ENCODE results near the gene HYI. TPM values are rescaled to one million over a fixed set of nuclear protein-coding genes. Genes with fewer than 3 reads are reported as not detected.

HYI gene
- total RNA-seq, 1 experiment from 2014 or later, result 55.3 TPM

- H3K36me3 ChIP-seq (ENCODE audit: control insufficient read depth, insufficient read depth, low read length), result no peaks in the 10 kb centered on the region; the same call in 1 of the 2 replicates
- ChIA-PET POLR2A (no interaction called here), CTCF (no interaction called here)
- in situ Hi-C loops (cut with HindIII; ENCODE audit: low pct_unique_long_range_greater_than_20kb, low sequenced_read_pairs) (no loop called here), intact Hi-C loops (cut with micrococcal nuclease; ENCODE audit: unreplicated experiment) (no loop called here)
- ATAC-seq, result no peak
- TF ChIP-seq POLR2AphosphoS5 (IDR thresholded peaks at IDR 0.05; ENCODE audit: low read depth, low read length) (no peak), CTCF (IDR thresholded peaks at IDR 0.05) (no peak), REST (IDR thresholded peaks at IDR 0.05; ENCODE audit: insufficient read depth in 1 of 2, low read depth in 2 of 2, low read length in 1 of 2) (no peak), SIN3A (IDR thresholded peaks at IDR 0.05; ENCODE audit: borderline replicate concordance, insufficient read depth, low read depth, low read length) (no peak), TCF7L2 (IDR thresholded peaks at IDR 0.05; ENCODE audit: low read depth, low read length) (no peak)
- no peak overlapping the region for H3K27ac ChIP-seq (ENCODE audit: low read length)
- H3K4me3 ChIP-seq (ENCODE audit: low read depth in 2 of 2, low read length in 2 of 2), result no peak overlapping the region
- no TSS peak for BruUV-seq (replicated peaks)
- no peaks in the 10 kb centered on the region for H3K9me3 ChIP-seq (ENCODE audit: control insufficient read depth, insufficient read depth, low read depth, low read length)
- H3K4me1 ChIP-seq (ENCODE audit: control insufficient read depth, insufficient read depth, low read length), result no peaks in the 10 kb centered on the region
- DNase-seq (ENCODE audit: low read depth, low spot score), result no peak
- no peaks in the 10 kb centered on the region for H3K27me3 ChIP-seq (ENCODE audit: control insufficient read depth, insufficient read depth, low read length)
Observed at GRCh38 chr1:43427524-43427923, 26.2 kb downstream of the HYI start.

GRCh38 chr1:43426221-43426620, 27.5 kb downstream of the HYI start:
- Histone ChIP-seq H3K27ac (ENCODE audit: low read length) (no peak overlapping the region), H3K9me3 (ENCODE audit: control insufficient read depth, insufficient read depth, low read depth, low read length) (no peaks in the 10 kb centered on the region), H3K4me1 (ENCODE audit: control insufficient read depth, insufficient read depth, low read length) (no peaks in the 10 kb centered on the region), H3K36me3 (ENCODE audit: control insufficient read depth, insufficient read depth, low read length) (no peaks in the 10 kb centered on the region; the same call in 1 of the 2 replicates), H3K4me3 (ENCODE audit: low read depth in 2 of 2, low read length in 2 of 2) (no peak overlapping the region), H3K27me3 (ENCODE audit: control insufficient read depth, insufficient read depth, low read length) (no peaks in the 10 kb centered on the region)
- CTCF ChIA-PET, result no interaction called here
- POLR2A ChIA-PET, result no interaction called here
- in situ Hi-C loops (cut with HindIII; ENCODE audit: low pct_unique_long_range_greater_than_20kb, low sequenced_read_pairs) (no loop called here), intact Hi-C loops (cut with micrococcal nuclease; ENCODE audit: unreplicated experiment) (no loop called here)
- no peak for ATAC-seq
- DNase-seq (ENCODE audit: low read depth, low spot score), result no peak
- TF ChIP-seq TCF7L2 (IDR thresholded peaks at IDR 0.05; ENCODE audit: low read depth, low read length) (no peak), REST (IDR thresholded peaks at IDR 0.05; ENCODE audit: insufficient read depth in 1 of 2, low read depth in 2 of 2, low read length in 1 of 2) (no peak), POLR2AphosphoS5 (IDR thresholded peaks at IDR 0.05; ENCODE audit: low read depth, low read length) (no peak), SIN3A (IDR thresholded peaks at IDR 0.05; ENCODE audit: borderline replicate concordance, insufficient read depth, low read depth, low read length) (no peak), CTCF (IDR thresholded peaks at IDR 0.05) (no peak)
- no TSS peak for BruUV-seq (replicated peaks)
